Large intestine (tissue), 3 donors: Measurements from ENCODE around the gene PSMA6. TPM values are rescaled to one million over a fixed set of nuclear protein-coding genes. Genes with fewer than 3 reads are reported as not detected.

Source experiments
- DNase-seq, 2 donors: peaks; one replicate each; pipeline versions ENCODE4 v3.0.0 to v3.0.0-alpha.2; 2013
- H3K27ac ChIP-seq: one replicate; pipeline ENCODE4 v1.5.1; 2013; ENCODE audit warnings: low read length
- H3K27me3 ChIP-seq: 2 replicates; pipeline ENCODE4 v1.6.1; 2013; ENCODE audit warnings: low read length; ENCODE audit not compliant: control insufficient read depth, insufficient read depth
- H3K36me3 ChIP-seq: 2 replicates; pipeline ENCODE4 v1.6.1; 2013; ENCODE audit warnings: low read length; ENCODE audit not compliant: control insufficient read depth, insufficient read depth
- H3K4me1 ChIP-seq: one replicate; pipeline ENCODE4 v1.6.1; 2013; ENCODE audit warnings: low read length; ENCODE audit not compliant: control insufficient read depth, insufficient read depth
- H3K4me3 ChIP-seq: one replicate; pipeline ENCODE4 v1.5.1; 2013; ENCODE audit warnings: low read length
- H3K9me3 ChIP-seq: one replicate; pipeline ENCODE4 v1.6.1; 2013; ENCODE audit warnings: mild to moderate bottlenecking, low read depth, low read length, moderate library complexity; ENCODE audit not compliant: control insufficient read depth
- WGBS: methylation state at CpG from one replicate; pipeline ENCODE4 v1.1.5; 2013; ENCODE audit warnings: low lambda C conversion rate; ENCODE audit not compliant: insufficient coverage; 5-methylcytosine and 5-hydroxymethylcytosine counted together
- polyA plus RNA-seq: library from polyadenylated mRNA; unstranded; fragments of 120-200 nt; gene quantifications from one replicate; pipeline ENCODE4 v1.2.1, GENCODE V29; 2013

The PSMA6 gene
- polyA plus RNA-seq, 1 donor, result 163 TPM

- no peak overlapping the region for H3K27ac ChIP-seq
- peaks cover 6% of the 10 kb centered on the region for H3K36me3 ChIP-seq
- WGBS, result no CpG with 5 or more reads among the region's 3 CpGs
- no peak for DNase-seq
- no peaks in the 10 kb centered on the region for H3K27me3 ChIP-seq
- H3K4me1 ChIP-seq, result no peaks in the 10 kb centered on the region
- H3K9me3 ChIP-seq, result no peaks in the 10 kb centered on the region
- no peak overlapping the region for H3K4me3 ChIP-seq
Measured at GRCh38 chr14:35279369-35279768, 12.8 kb upstream of the PSMA6 start.

GRCh38 chr14:35281341-35281740 is 10.8 kb upstream of the PSMA6 start:
- no peak overlapping the region for H3K4me3 ChIP-seq
- 100% methylated on average over 1 of the region's 1 CpG for WGBS
- DNase-seq, result no peak
- H3K27me3 ChIP-seq, result no peaks in the 10 kb centered on the region
- H3K9me3 ChIP-seq, result no peaks in the 10 kb centered on the region
- H3K4me1 ChIP-seq, result no peaks in the 10 kb centered on the region
- H3K36me3 ChIP-seq, result peaks cover 4% of the 10 kb centered on the region
- H3K27ac ChIP-seq, result no peak overlapping the region

GRCh38 chr14:35284506-35284905 is 7.7 kb upstream of the PSMA6 start:
- DNase-seq, result no peak
- Histone ChIP-seq H3K4me3 (no peak overlapping the region), H3K9me3 (no peaks in the 10 kb centered on the region), H3K4me1 (peaks cover 4% of the 10 kb centered on the region), H3K27ac (no peak overlapping the region), H3K27me3 (no peaks in the 10 kb centered on the region), H3K36me3 (peaks cover 2% of the 10 kb centered on the region)
- WGBS, result no CpG with 5 or more reads among the region's 2 CpGs

GRCh38 chr14:35285168-35286002 is 6.8 kb upstream of the PSMA6 start:
- no peak overlapping the region for H3K27ac ChIP-seq
- H3K36me3 ChIP-seq, result peaks cover 2% of the 10 kb centered on the region
- H3K4me3 ChIP-seq, result no peak overlapping the region
- no peak for DNase-seq
- 100% methylated on average over 2 of the region's 5 CpGs for WGBS
- peaks cover 4% of the 10 kb centered on the region for H3K4me1 ChIP-seq
- no peaks in the 10 kb centered on the region for H3K9me3 ChIP-seq
- H3K27me3 ChIP-seq, result no peaks in the 10 kb centered on the region

- DNase-seq, result no peak
- H3K27me3 ChIP-seq, result no peaks in the 10 kb centered on the region
- H3K36me3 ChIP-seq, result peaks cover 2% of the 10 kb centered on the region
- 87% methylated on average over 4 of the region's 8 CpGs for WGBS
- H3K9me3 ChIP-seq, result no peaks in the 10 kb centered on the region
- no peak overlapping the region for H3K27ac ChIP-seq
- H3K4me1 ChIP-seq, result peaks cover 4% of the 10 kb centered on the region
- no peak overlapping the region for H3K4me3 ChIP-seq
Measured at GRCh38 chr14:35286003-35286600, 6.1 kb upstream of the PSMA6 start.

GRCh38 chr14:35286707-35287106 is 5.5 kb upstream of the PSMA6 start:
- no CpG with 5 or more reads among the region's 1 CpG for WGBS
- no peak overlapping the region for H3K4me3 ChIP-seq
- H3K36me3 ChIP-seq, result peaks cover 2% of the 10 kb centered on the region
- DNase-seq, result no peak
- no peak overlapping the region for H3K27ac ChIP-seq
- H3K27me3 ChIP-seq, result no peaks in the 10 kb centered on the region
- H3K9me3 ChIP-seq, result no peaks in the 10 kb centered on the region
- peaks cover 4% of the 10 kb centered on the region for H3K4me1 ChIP-seq

- whole genome bisulfite sequencing, result 67% methylated on average over 1 of the region's 8 CpGs
- no peaks in the 10 kb centered on the region for H3K27me3 ChIP-seq
- H3K4me3 ChIP-seq, result no peak overlapping the region
- H3K27ac ChIP-seq, result peak overlapping the region; percentile 40
- peaks cover under 1% of the 10 kb centered on the region for H3K36me3 ChIP-seq
- no peaks in the 10 kb centered on the region for H3K9me3 ChIP-seq
- DNase-seq, result peak in 1 of 2 donors; percentile 10
- H3K4me1 ChIP-seq, result peaks cover 4% of the 10 kb centered on the region
Measured at GRCh38 chr14:35287431-35288013, 4.7 kb upstream of the PSMA6 start.

- no peak overlapping the region for H3K27ac ChIP-seq
Measured at GRCh38 chr14:35289623-35290022, 2.6 kb upstream of the PSMA6 start.

GRCh38 chr14:35292770-35293561 is 784 bp downstream of the PSMA6 start:
- DNase-seq, result peak in 1 of 2 donors; percentile 25
- no peaks in the 10 kb centered on the region for H3K4me1 ChIP-seq
- no CpG with 5 or more reads among the region's 14 CpGs for WGBS

More at GRCh38 chr14:35289623-35290022, 2.6 kb upstream of the PSMA6 start:
- Histone ChIP-seq H3K4me1 (peaks cover 4% of the 10 kb centered on the region), H3K27me3 (no peaks in the 10 kb centered on the region), H3K36me3 (no peaks in the 10 kb centered on the region), H3K9me3 (no peaks in the 10 kb centered on the region), H3K4me3 (no peak overlapping the region)
- no CpG with 5 or more reads among the region's 3 CpGs for WGBS
- no peak for DNase-seq

GRCh38 chr14:35295845-35296161 is 3.6 kb downstream of the PSMA6 start:
- Histone ChIP-seq H3K27me3 (no peaks in the 10 kb centered on the region), H3K27ac (no peak overlapping the region), H3K4me3 (no peak overlapping the region), H3K36me3 (peaks cover 3% of the 10 kb centered on the region), H3K9me3 (no peaks in the 10 kb centered on the region), H3K4me1 (no peaks in the 10 kb centered on the region)
- no peak for DNase-seq
- 100% methylated on average over 1 of the region's 1 CpG for WGBS

More at GRCh38 chr14:35292770-35293561, 784 bp downstream of the PSMA6 start:
- Histone ChIP-seq H3K36me3 (peaks cover 3% of the 10 kb centered on the region), H3K27ac (peak overlapping the region; percentile 91), H3K27me3 (no peaks in the 10 kb centered on the region), H3K4me3 (peak overlapping the region; percentile 91), H3K9me3 (no peaks in the 10 kb centered on the region)
